ENCODE measurements around the gene HSPG2.

HSPG2 gene

GRCh38 chr1:21891081-21891480 lies 46.0 kb downstream of the HSPG2 start:
- no peak overlapping the region for H3K27ac ChIP-seq (replicated peaks)
- no peaks in the 10 kb centered on the region for H3K27me3 ChIP-seq (ENCODE audit: insufficient read depth, poor library complexity, severe bottlenecking)
- DNase-seq (ENCODE audit: low read depth in 1 of 2, low spot score in 1 of 2), result no peak
- TF ChIP-seq POLR2AphosphoS5 (IDR thresholded peaks at IDR 0.05; ENCODE audit: low read depth) (no peak), GABPA (IDR thresholded peaks at IDR 0.05; ENCODE audit: low read depth) (no peak), SPI1 (IDR thresholded peaks at IDR 0.05; ENCODE audit: borderline replicate concordance, low read depth) (no peak), REST (IDR thresholded peaks at IDR 0.05; ENCODE audit: insufficient replicate concordance, low read depth) (no peak), CTCF (IDR thresholded peaks at IDR 0.05; ENCODE audit: insufficient read depth, low read length) (no peak)
- no peak overlapping the region for H3K4me3 ChIP-seq (replicated peaks; ENCODE audit: insufficient read depth, low read length)

DNA sequence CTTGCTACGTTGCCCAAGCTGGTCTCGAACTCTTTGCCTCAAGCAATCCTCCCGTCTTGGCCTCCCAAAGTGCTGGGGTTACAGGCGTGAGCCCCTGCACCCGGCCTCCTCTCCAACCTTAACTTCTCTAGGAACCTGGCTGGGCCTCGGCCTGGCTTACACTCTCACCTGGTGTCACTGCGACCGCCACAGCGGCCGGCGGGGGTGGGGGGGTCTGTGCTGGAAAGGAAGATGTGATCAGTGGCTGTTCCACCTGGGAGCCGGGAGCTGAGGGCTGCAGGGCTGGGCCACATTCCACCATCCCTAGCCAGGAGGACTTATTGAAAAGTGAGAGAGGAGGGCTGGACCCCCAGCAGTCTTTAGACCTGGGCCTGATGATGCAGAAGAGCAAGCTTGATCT lies 48.6 kb downstream of the HSPG2 start:
- Histone ChIP-seq H3K27me3 (ENCODE audit: insufficient read depth, poor library complexity, severe bottlenecking) (no peaks in the 10 kb centered on the region), H3K4me3 (replicated peaks; ENCODE audit: insufficient read depth, low read length) (no peak overlapping the region), H3K27ac (replicated peaks) (no peak overlapping the region)
- no peak for DNase-seq (ENCODE audit: low read depth in 1 of 2, low spot score in 1 of 2)
- TF ChIP-seq POLR2AphosphoS5 (IDR thresholded peaks at IDR 0.05; ENCODE audit: low read depth) (no peak), REST (IDR thresholded peaks at IDR 0.05; ENCODE audit: insufficient replicate concordance, low read depth) (no peak), SPI1 (IDR thresholded peaks at IDR 0.05; ENCODE audit: borderline replicate concordance, low read depth) (no peak), GABPA (IDR thresholded peaks at IDR 0.05; ENCODE audit: low read depth) (no peak), CTCF (IDR thresholded peaks at IDR 0.05; ENCODE audit: insufficient read depth, low read length) (no peak)

GRCh38 chr1:21887796-21888195 lies 49.3 kb downstream of the HSPG2 start:
- Histone ChIP-seq H3K27me3 (ENCODE audit: insufficient read depth, poor library complexity, severe bottlenecking) (no peaks in the 10 kb centered on the region), H3K4me3 (replicated peaks; ENCODE audit: insufficient read depth, low read length) (no peak overlapping the region), H3K27ac (replicated peaks) (no peak overlapping the region)
- no peak for DNase-seq (ENCODE audit: low read depth in 1 of 2, low spot score in 1 of 2)
- TF ChIP-seq CTCF (IDR thresholded peaks at IDR 0.05; ENCODE audit: insufficient read depth, low read length) (no peak), GABPA (IDR thresholded peaks at IDR 0.05; ENCODE audit: low read depth) (no peak), REST (IDR thresholded peaks at IDR 0.05; ENCODE audit: insufficient replicate concordance, low read depth) (no peak), SPI1 (IDR thresholded peaks at IDR 0.05; ENCODE audit: borderline replicate concordance, low read depth) (no peak), POLR2AphosphoS5 (IDR thresholded peaks at IDR 0.05; ENCODE audit: low read depth) (no peak)
